ENCODE measurements around the gene CPN2. TPM values are rescaled to one million over a fixed set of nuclear protein-coding genes. Genes with fewer than 3 reads are reported as not detected.
A peak's percentile ranks its signal among the peaks of the same experiment; 100 is the strongest.

Gene CPN2
- total and polyA plus RNA-seq, 2 of the 8 experiments (the other 6 are each of a cell fraction or from before 2014, with no cell fraction given): 0.03 TPM; not detected in 1

DNA sequence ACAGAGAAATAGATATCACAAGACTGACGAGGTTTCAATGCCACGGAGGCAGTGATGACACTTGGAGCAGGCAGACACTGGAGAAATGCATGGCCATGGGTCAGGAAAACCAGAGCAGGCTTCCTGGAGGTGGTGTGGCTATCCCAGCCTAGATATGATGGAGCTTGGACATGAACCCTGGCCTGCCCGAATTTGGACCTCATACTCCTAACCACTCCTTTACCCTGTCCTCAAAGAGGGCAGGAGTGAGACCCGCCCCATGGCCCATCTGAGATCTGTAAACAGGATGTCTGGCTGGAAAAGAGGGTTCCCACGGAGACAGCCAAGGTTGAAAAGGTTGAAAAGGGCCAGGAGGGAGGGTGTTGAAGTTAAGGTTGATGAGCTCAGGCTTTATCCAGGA is 31.0 kb downstream of the CPN2 start:
- no peak for DNase-seq (ENCODE audit: low read depth in 1 of 2, low spot score in 2 of 2)
- TF ChIP-seq HDAC2 (IDR thresholded peaks at IDR 0.05; ENCODE audit: borderline replicate concordance in 1 of 2, low read depth in 2 of 2, low read length in 2 of 2) (no peak), SUZ12 (IDR thresholded peaks at IDR 0.05; ENCODE audit: low read length) (no peak), MAFK (IDR thresholded peaks at IDR 0.05; ENCODE audit: low read depth, low read length) (no peak), PHF8 (conservative IDR thresholded peaks at IDR 0.05; ENCODE audit: low read depth, low read length) (no peak), SP2 (IDR thresholded peaks at IDR 0.05; ENCODE audit: low read length) (no peak), SAP30 (IDR thresholded peaks at IDR 0.05; ENCODE audit: insufficient read depth, insufficient replicate concordance, low read length) (no peak), TCF12 (IDR thresholded peaks at IDR 0.05; ENCODE audit: low read depth, low read length) (no peak)
- H3K36me3 ChIP-seq (ENCODE audit: control insufficient read depth in 2 of 4, insufficient read depth in 4 of 4, low read length in 3 of 4): no peaks in the 10 kb centered on the region; a peak in 1 of 8 replicates
- H3K23ac ChIP-seq (ENCODE audit: insufficient read length): no peak overlapping the region
- WGBS, 2 experiments (ENCODE audit: extremely low coverage in 1 of 2, insufficient coverage in 1 of 2, insufficient read length in 1 of 2, insufficient replicate concordance in 2 of 2, low coverage in 1 of 2, low lambda C conversion rate in 2 of 2, missing lambda C conversion rate in 1 of 2): 80% methylated on average over 5 of the region's 5 CpGs; no CpG with 5 or more reads in 1 of the 2 experiments
- no peak overlapping the region for H3K4ac ChIP-seq (replicated peaks; ENCODE audit: insufficient read length, low read depth, low read length)
- no peak overlapping the region for H2AFZ ChIP-seq (ENCODE audit: low read length)
- peaks cover 0 to 7% of the 10 kb centered on the region in 2 experiments for H4K20me1 ChIP-seq (replicated peaks in 1 of 2; ENCODE audit: control insufficient read depth in 1 of 2, insufficient read depth in 2 of 2, low read length in 2 of 2)
- H4K8ac ChIP-seq (ENCODE audit: extremely low read depth, insufficient read depth, low read length): no peak overlapping the region
- H3K9ac ChIP-seq (replicated peaks in 1 of 4; ENCODE audit: extremely low read depth in 1 of 4, low read depth in 3 of 4, low read length in 3 of 4): no peak overlapping the region
- no peak overlapping the region for H2BK15ac ChIP-seq (ENCODE audit: low read length)
- H4K5ac ChIP-seq (ENCODE audit: insufficient read length, low read depth, low read length): no peak overlapping the region
- ChIA-PET CTCF (ENCODE audit: partially characterized antibody) (interaction anchor here (0.8 to 2.2 kb wide), 2 partner anchors 24 to 181 kb away, joined by 4 to 6 read pairs; no protein-coding TSS in a partner anchor), POLR2A (ENCODE audit: partially characterized antibody) (no interaction called here)
- no peak for FAIRE-seq
- H3K27ac ChIP-seq (ENCODE audit: low read depth, low read length): no peak overlapping the region
- peaks cover 0 to 14% (median 8%) of the 10 kb centered on the region in 4 experiments; a peak in 5 of 7 replicates for H3K27me3 ChIP-seq (replicated peaks in 1 of 4; ENCODE audit: control insufficient read depth in 3 of 4, extremely low read depth in 1 of 4, insufficient read depth in 3 of 4, low read length in 3 of 4)
- no peak overlapping the region for H3K4me2 ChIP-seq (ENCODE audit: insufficient read depth in 1 of 2, low read depth in 2 of 2, low read length in 2 of 2)
- no peak overlapping the region for H4K91ac ChIP-seq (replicated peaks; ENCODE audit: insufficient read length, low read length)
- no peak overlapping the region for H3K18ac ChIP-seq (ENCODE audit: extremely low read depth, low read length)
- H2BK20ac ChIP-seq (ENCODE audit: low read length): no peak overlapping the region
- H3K79me2 ChIP-seq (ENCODE audit: control insufficient read depth in 1 of 2, insufficient read depth in 2 of 2, low read length in 2 of 2): no peaks in the 10 kb centered on the region
- H2BK12ac ChIP-seq (ENCODE audit: low read depth, low read length): no peak overlapping the region
- no peak overlapping the region for H3K56ac ChIP-seq (replicated peaks; ENCODE audit: insufficient read length, low read depth, low read length)
- peaks cover 4% of the 10 kb centered on the region for H3K79me1 ChIP-seq (ENCODE audit: low read depth, low read length)
- 0 out of 2 replicates have a peak overlapping the region, but pooled peaks have one; percentile 7 for H2AK5ac ChIP-seq (ENCODE audit: low read depth, low read length)
- no peak overlapping the region for H3K14ac ChIP-seq (ENCODE audit: insufficient read length)
- no peak overlapping the region for H3K4me3 ChIP-seq (ENCODE audit: extremely low read depth in 1 of 4, insufficient read depth in 2 of 4, low read depth in 3 of 4, low read length in 4 of 4)
- peaks cover 9% of the 10 kb centered on the region for H3K23me2 ChIP-seq (ENCODE audit: low read depth, low read length)
- H2BK120ac ChIP-seq (replicated peaks; ENCODE audit: low read depth, low read length): no peak overlapping the region
- H2BK5ac ChIP-seq (ENCODE audit: low read depth, low read length): no peak overlapping the region
- peaks cover under 1 to 9% (median 3%) of the 10 kb centered on the region in 4 experiments for H3K4me1 ChIP-seq (replicated peaks in 1 of 4; ENCODE audit: control insufficient read depth in 3 of 4, insufficient read depth in 4 of 4, low read length in 3 of 4)
- H3K9me3 ChIP-seq (ENCODE audit: insufficient read depth in 2 of 2, low read depth in 1 of 2, low read length in 1 of 2): peaks cover 31 to 36% of the 10 kb centered on the region in 2 experiments

Data from H1 (cell line).